Tibial nerve (tissue), 4 donors: Measurements from ENCODE around the gene GASK1A.
"Not testable (repeated sequence)": the region's sequence is repeated elsewhere in the genome, so short reads cannot be mapped to it uniquely, and the experiment has no call there.

Source experiments
- EP300 ChIP-seq, 2 donors: sonication (generic); formaldehyde crosslinking; IDR thresholded peaks; one replicate each; pipeline ENCODE4 v1.6.1; 2017; ENCODE audit warnings: antibody characterized with exemption in 2 of 2, mild to moderate bottlenecking in 1 of 2
- POLR2A ChIP-seq, 2 donors: fragments of 450-650 bp; IDR thresholded peaks; one replicate each; pipeline ENCODE4 v1.6.1; 2017; ENCODE audit warnings: antibody characterized with exemption in 2 of 2, mild to moderate bottlenecking in 2 of 2, moderate library complexity in 2 of 2
- TF ChIP-seq, protein P1 (sequence below), 5 experiments: fragments of 200-600 bp in 3 of 5; fragments of 450-650 bp in 2 of 5; sonication (generic) in 3 of 5; IDR thresholded peaks; one replicate each; pipeline ENCODE4 v1.5.1; 2016 to 2019; ENCODE audit warnings: antibody characterized with exemption in 5 of 5, mild to moderate bottlenecking in 3 of 5, moderate library complexity in 2 of 5

DNA sequence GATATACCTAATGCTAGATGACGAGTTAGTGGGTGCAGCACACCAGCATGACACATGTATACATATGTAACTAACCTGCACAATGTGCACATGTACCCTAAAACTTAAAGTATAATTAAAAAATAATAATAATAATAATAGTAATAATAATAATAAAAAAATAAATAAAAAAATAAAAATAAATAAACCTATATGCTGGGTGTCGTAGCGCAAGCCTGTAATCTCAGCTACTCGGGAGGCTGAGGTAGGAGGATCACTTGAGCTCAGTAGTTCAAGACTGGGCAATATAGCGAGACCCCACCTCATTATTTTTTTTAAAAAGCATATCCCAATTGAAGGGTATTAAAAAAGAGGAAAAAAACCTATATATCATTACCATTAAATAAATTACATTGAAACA, 91.6 kb downstream of the GASK1A start:
- TF ChIP-seq, protein P1, sequence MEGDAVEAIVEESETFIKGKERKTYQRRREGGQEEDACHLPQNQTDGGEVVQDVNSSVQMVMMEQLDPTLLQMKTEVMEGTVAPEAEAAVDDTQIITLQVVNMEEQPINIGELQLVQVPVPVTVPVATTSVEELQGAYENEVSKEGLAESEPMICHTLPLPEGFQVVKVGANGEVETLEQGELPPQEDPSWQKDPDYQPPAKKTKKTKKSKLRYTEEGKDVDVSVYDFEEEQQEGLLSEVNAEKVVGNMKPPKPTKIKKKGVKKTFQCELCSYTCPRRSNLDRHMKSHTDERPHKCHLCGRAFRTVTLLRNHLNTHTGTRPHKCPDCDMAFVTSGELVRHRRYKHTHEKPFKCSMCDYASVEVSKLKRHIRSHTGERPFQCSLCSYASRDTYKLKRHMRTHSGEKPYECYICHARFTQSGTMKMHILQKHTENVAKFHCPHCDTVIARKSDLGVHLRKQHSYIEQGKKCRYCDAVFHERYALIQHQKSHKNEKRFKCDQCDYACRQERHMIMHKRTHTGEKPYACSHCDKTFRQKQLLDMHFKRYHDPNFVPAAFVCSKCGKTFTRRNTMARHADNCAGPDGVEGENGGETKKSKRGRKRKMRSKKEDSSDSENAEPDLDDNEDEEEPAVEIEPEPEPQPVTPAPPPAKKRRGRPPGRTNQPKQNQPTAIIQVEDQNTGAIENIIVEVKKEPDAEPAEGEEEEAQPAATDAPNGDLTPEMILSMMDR (IDR thresholded peaks at IDR 0.05): not testable (repeated sequence)
- TF ChIP-seq EP300, POLR2A (IDR thresholded peaks at IDR 0.05): not testable (repeated sequence)
